ENCODE measurements around the gene POU2AF2.
A peak's percentile ranks its signal among the peaks of the same experiment; 100 is the strongest.

GRCh38 chr11:111305162-111305802 is 59.8 kb downstream of the POU2AF2 start:
- TF ChIP-seq CTCF (IDR thresholded peaks at IDR 0.05) (no peak), POLR2A (IDR thresholded peaks at IDR 0.05) (peak in 1 of 4 donors; percentile 3), EP300 (IDR thresholded peaks at IDR 0.05) (no peak)
